Uterus (tissue), 2 donors: ENCODE data around the gene SLC35A1.

Experiments
- CTCF ChIP-seq, 4 experiments: fragments of 200-600 bp in 2 of 4; fragments of 450-650 bp in 2 of 4; sonication (generic) in 2 of 4; IDR thresholded peaks; one replicate each; pipeline ENCODE4 v1.5.1; 2016 to 2019; ENCODE audit warnings: antibody characterized with exemption in 4 of 4, mild to moderate bottlenecking in 2 of 4, moderate library complexity in 1 of 4
- POLR2A ChIP-seq, 2 donors: fragments of 450-650 bp; IDR thresholded peaks; one replicate each; pipeline ENCODE4 v1.6.1; 2016; ENCODE audit warnings: antibody characterized with exemption in 2 of 2, mild to moderate bottlenecking in 1 of 2, moderate library complexity in 1 of 2

- no peak for TF ChIP-seq CTCF (IDR thresholded peaks at IDR 0.05)
- no peak for TF ChIP-seq POLR2A (IDR thresholded peaks at IDR 0.05)
Measured at GRCh38 chr6:87540539-87540938, 67.8 kb downstream of the SLC35A1 start.
